DND-41 (cell line): Measurements from ENCODE around the gene RAD52.
A peak's percentile ranks its signal among the peaks of the same experiment; 100 is the strongest.

Source experiments
- ATAC-seq: fragments of 200-7000 bp; cut with Tn5 transposase; 3 replicates; pipeline ENCODE4 v1.9.1; 2021; ENCODE audit warnings: low read depth; ENCODE audit not compliant: insufficient read depth
- DNase-seq: peaks from one replicate; pipeline ENCODE4 v3.0.0-alpha.2; 2020
- H2AFZ ChIP-seq: 2 replicates; pipeline ENCODE4 v1.6.0; 2012; ENCODE audit warnings: low read depth, low read length
- H3K27ac ChIP-seq: 2 replicates; pipeline ENCODE4 v1.5.1; 2012; ENCODE audit warnings: low read length, inconsistent platforms
- H3K27me3 ChIP-seq: fragments of 200-600 bp; sonication (generic); 2 replicates; pipeline ENCODE4 v1.6.0; 2012; ENCODE audit warnings: low read length, mild to moderate bottlenecking, inconsistent platforms; ENCODE audit not compliant: insufficient read depth, poor library complexity
- H3K36me3 ChIP-seq: 2 replicates; pipeline ENCODE4 v1.5.1; 2012; ENCODE audit warnings: low read length, inconsistent platforms; ENCODE audit not compliant: insufficient read depth
- H3K4me1 ChIP-seq: 2 replicates; pipeline ENCODE4 v1.5.1; 2012; ENCODE audit warnings: mild to moderate bottlenecking, low read length; ENCODE audit not compliant: insufficient read depth
- H3K4me2 ChIP-seq: 2 replicates; pipeline ENCODE4 v1.6.0; 2012; ENCODE audit warnings: mild to moderate bottlenecking, moderate library complexity, low read length, inconsistent platforms; ENCODE audit not compliant: insufficient read depth
- H3K4me3 ChIP-seq, 2 experiments: fragments of 200-600 bp in 1 of 2; shearing (Covaris generic) in 1 of 2; 2 replicates each; pipeline ENCODE4 v1.5.1; 2012 to 2016; ENCODE audit warnings: inconsistent platforms in 2 of 2, low read length in 2 of 2, mild to moderate bottlenecking in 2 of 2, low read depth in 1 of 2, moderate library complexity in 1 of 2
- H3K79me2 ChIP-seq: 2 replicates; pipeline ENCODE4 v1.6.0; 2012; ENCODE audit warnings: low read length, inconsistent platforms; ENCODE audit not compliant: insufficient read depth
- H3K9ac ChIP-seq: 2 replicates; pipeline ENCODE4 v1.6.0; 2012; ENCODE audit warnings: low read depth, mild to moderate bottlenecking, inconsistent platforms, low read length, moderate library complexity
- H3K9me3 ChIP-seq: 2 replicates; pipeline ENCODE4 v1.5.1; 2012; ENCODE audit warnings: low read length, moderate library complexity, mild to moderate bottlenecking, inconsistent platforms; ENCODE audit not compliant: insufficient read depth, severe bottlenecking
- H4K20me1 ChIP-seq: 2 replicates; pipeline ENCODE4 v1.6.0; 2012; ENCODE audit warnings: low read length; ENCODE audit not compliant: insufficient read depth
- CTCF ChIP-seq: IDR thresholded peaks from 2 replicates; pipeline ENCODE4 v1.5.1; 2012; ENCODE audit warnings: borderline replicate concordance, low read length, moderate library complexity, mild to moderate bottlenecking; ENCODE audit not compliant: poor library complexity, severe bottlenecking; ENCODE audit errors: extremely low read depth
- EZH2 ChIP-seq: IDR thresholded peaks from 3 replicates; pipeline ENCODE4 v1.6.1; 2012; ENCODE audit warnings: borderline replicate concordance, low read depth, mild to moderate bottlenecking, moderate library complexity, low read length, inconsistent platforms; ENCODE audit not compliant: severe bottlenecking

Gene RAD52

GRCh38 chr12:915090-915489 lies 34.4 kb downstream of the RAD52 start:
- peak; percentile 22 for DNase-seq
- TF ChIP-seq CTCF (no peak), EZH2 (no peak)
- Histone ChIP-seq H3K36me3 (peaks cover 86% of the 10 kb centered on the region), H3K4me3 (no peak overlapping the region), H3K9ac (no peak overlapping the region; the same call in 1 of the 2 replicates), H3K27ac (peak overlapping the region; percentile 68), H3K27me3 (no peaks in the 10 kb centered on the region), H3K4me2 (no peak overlapping the region), H3K79me2 (peaks cover 11% of the 10 kb centered on the region; the same call in 1 of the 2 replicates), H4K20me1 (peaks cover 3% of the 10 kb centered on the region; the same call in 1 of the 2 replicates), H3K9me3 (no peaks in the 10 kb centered on the region), H2AFZ (no peak overlapping the region), H3K4me1 (peaks cover 17% of the 10 kb centered on the region)
- peak; percentile 83 for ATAC-seq

- Histone ChIP-seq H3K79me2 (peaks cover 11% of the 10 kb centered on the region; the same call in 1 of the 2 replicates), H3K4me3 (no peak overlapping the region), H4K20me1 (peaks cover 3% of the 10 kb centered on the region; the same call in 1 of the 2 replicates), H3K27me3 (no peaks in the 10 kb centered on the region), H3K27ac (peak overlapping the region; percentile 68), H3K4me1 (peaks cover 17% of the 10 kb centered on the region), H3K36me3 (peaks cover 93% of the 10 kb centered on the region), H3K9ac (no peak overlapping the region), H3K9me3 (no peaks in the 10 kb centered on the region), H3K4me2 (no peak overlapping the region), H2AFZ (no peak overlapping the region)
- TF ChIP-seq EZH2, result no peak
- DNase-seq (no peak), ATAC-seq (no peak)
Observed at GRCh38 chr12:913919-914698, 35.4 kb downstream of the RAD52 start.

- Histone ChIP-seq H3K4me1 (peaks cover 17% of the 10 kb centered on the region), H3K4me3 (no peak overlapping the region), H3K27ac (no peak overlapping the region), H3K9me3 (no peaks in the 10 kb centered on the region), H4K20me1 (0 out of 2 replicates have a peak, but pooled peaks cover 10% of the 10 kb centered on the region), H3K27me3 (no peaks in the 10 kb centered on the region), H2AFZ (no peak overlapping the region), H3K4me2 (no peak overlapping the region), H3K9ac (no peak overlapping the region), H3K79me2 (peaks cover 9% of the 10 kb centered on the region; the same call in 1 of the 2 replicates), H3K36me3 (peaks cover 94% of the 10 kb centered on the region)
- TF ChIP-seq CTCF (no peak), EZH2 (no peak)
- no peak for ATAC-seq
- DNase-seq, result no peak
Observed at GRCh38 chr12:912466-913235, 36.8 kb downstream of the RAD52 start.
